HCT116 (cell line): ENCODE results near the gene CRIP2. TPM values are rescaled to one million over a fixed set of nuclear protein-coding genes. Genes with fewer than 3 reads are reported as not detected.

Experiments
- ATAC-seq: fragments of 200-7000 bp; cut with Tn5 transposase; 2 replicates; pipeline ENCODE4 v1.9.1; 2020; ENCODE audit warnings: mild to moderate bottlenecking, moderate library complexity
- BruUV-seq: library from RNA; stranded (reverse); fragments of 400-500 nt; replicated peaks from 2 replicates; lab custom pipeline; 2021; lab: Mats Ljungman, UMichigan
- CTCF ChIA-PET: fragments of 300-600 bp; sonication (Branson Sonifier 250); formaldehyde crosslinking; loops from one replicate; lab custom pipeline; 2021; ENCODE audit warnings: antibody characterized with exemption; lab: Charles Lee
- POLR2A ChIA-PET: fragments of 300-600, 350-600 bp; sonication (Branson Sonifier 250); formaldehyde crosslinking; loops from one replicate; lab custom pipeline; 2021; ENCODE audit warnings: antibody characterized with exemption; lab: Charles Lee
- RAD21 ChIA-PET, 2 experiments: fragments of 300-600 bp; sonication (Branson Sonifier 250); formaldehyde crosslinking; loops; one replicate each; lab custom pipeline; 2023; ENCODE audit warnings: low total read pairs in 2 of 2; ENCODE audit not compliant: uncharacterized antibody in 2 of 2, unreplicated experiment in 2 of 2, low non-redundant PET in 1 of 2; lab: Charles Lee
- DNase-seq: peaks from one replicate; pipeline ENCODE4 v3.0.0-alpha.2; 2010; ENCODE audit warnings: low read depth, low spot score
- H2AFZ ChIP-seq: fragments of 200-600 bp; shearing (Covaris generic), sonication (generic); 2 replicates; pipeline ENCODE4 v1.6.1; 2017; ENCODE audit warnings: low read depth, mixed run types, mixed read lengths, antibody characterized with exemption, low read length; ENCODE audit not compliant: poor library complexity, severe bottlenecking
- H3K27ac ChIP-seq: 2 replicates; pipeline ENCODE4 v1.5.1; 2012; ENCODE audit warnings: low read depth, low read length
- H3K27me3 ChIP-seq: fragments of 200-600 bp; sonication (generic); 2 replicates; pipeline ENCODE4 v1.6.1; 2016; ENCODE audit warnings: mixed run types, low read length, mixed read lengths; ENCODE audit not compliant: insufficient read depth
- H3K36me3 ChIP-seq, 2 experiments: fragments of 200-500 bp in 1 of 2; fragments of 200-600 bp in 1 of 2; sonication (Bioruptor generic) in 1 of 2; sonication (generic) in 1 of 2; 2 replicates each; pipeline versions ENCODE4 v1.5.1 to v1.6.1; 2014 to 2016; ENCODE audit warnings: low read length in 2 of 2, inconsistent platforms in 1 of 2, mixed read lengths in 1 of 2, mixed run types in 1 of 2; ENCODE audit not compliant: insufficient read depth in 2 of 2, control insufficient read depth in 1 of 2
- H3K4me1 ChIP-seq, 2 experiments: fragments of 200-600 bp in 1 of 2; sonication (generic) in 1 of 2; 2 replicates each; pipeline versions ENCODE4 v1.5.1 to v1.6.1; 2012 to 2017; ENCODE audit warnings: low read length in 2 of 2, inconsistent platforms in 1 of 2, mild to moderate bottlenecking in 1 of 2, mixed read lengths in 1 of 2, mixed run types in 1 of 2, moderate library complexity in 1 of 2; ENCODE audit not compliant: insufficient read depth in 2 of 2, control insufficient read depth in 1 of 2
- H3K4me2 ChIP-seq: fragments of 200-600 bp; sonication (generic); 2 replicates; pipeline ENCODE4 v1.6.1; 2017; ENCODE audit warnings: mixed run types, low read length, mixed read lengths
- H3K4me3 ChIP-seq, 2 experiments: fragments of 200-600 bp in 1 of 2; sonication (generic) in 1 of 2; replicated peaks in 1 of 2; 2 replicates each; pipeline ENCODE4 v1.5.1; 2011 to 2016; ENCODE audit warnings: low read length in 2 of 2, control low read depth in 1 of 2, low read depth in 1 of 2, mild to moderate bottlenecking in 1 of 2, mixed read lengths in 1 of 2, mixed run types in 1 of 2
- H3K79me2 ChIP-seq: fragments of 200-600 bp; sonication (generic); 2 replicates; pipeline ENCODE4 v1.6.1; 2017; ENCODE audit warnings: mild to moderate bottlenecking, mixed run types, low read length, moderate library complexity, mixed read lengths; ENCODE audit not compliant: insufficient read depth
- H3K9ac ChIP-seq: fragments of 200-600 bp; sonication (generic); 2 replicates; pipeline ENCODE4 v1.6.1; 2016; ENCODE audit warnings: low read length, mixed read lengths
- H3K9me2 ChIP-seq: fragments of 200-600 bp; sonication (generic), shearing (Covaris generic); 2 replicates; pipeline ENCODE4 v1.6.1; 2017; ENCODE audit warnings: mixed run types, mild to moderate bottlenecking, moderate library complexity; ENCODE audit not compliant: insufficient read depth
- H3K9me3 ChIP-seq, 2 experiments: fragments of 200-500 bp in 1 of 2; fragments of 200-600 bp in 1 of 2; sonication (Bioruptor generic) in 1 of 2; sonication (generic) in 1 of 2; 2 replicates each; pipeline ENCODE4 v1.6.1; 2014 to 2017; ENCODE audit warnings: low read length in 2 of 2, mixed read lengths in 2 of 2, inconsistent platforms in 1 of 2, low read depth in 1 of 2, mild to moderate bottlenecking in 1 of 2, mixed run types in 1 of 2, moderate library complexity in 1 of 2; ENCODE audit not compliant: control insufficient read depth in 1 of 2, insufficient read depth in 1 of 2
- H4K20me1 ChIP-seq: fragments of 200-600 bp; sonication (generic), shearing (Covaris generic); 2 replicates; pipeline ENCODE4 v1.6.1; 2017; ENCODE audit warnings: mixed run types, mild to moderate bottlenecking, moderate library complexity; ENCODE audit not compliant: insufficient read depth
- ELF1 ChIP-seq: IDR thresholded peaks from 2 replicates; pipeline ENCODE4 v1.6.1; 2012; ENCODE audit warnings: low read depth, borderline replicate concordance
- JUND ChIP-seq: IDR thresholded peaks from 2 replicates; pipeline ENCODE4 v1.6.1; 2012
- POLR2AphosphoS5 ChIP-seq: IDR thresholded peaks from 2 replicates; pipeline ENCODE4 v1.6.1; 2011; ENCODE audit warnings: mild to moderate bottlenecking, low read depth, low read length, moderate library complexity
- RAD21 ChIP-seq: IDR thresholded peaks from 2 replicates; pipeline ENCODE4 v1.6.1; 2012; ENCODE audit warnings: low read depth, mild to moderate bottlenecking
- intact Hi-C: fragments of 100-400 bp; cut with micrococcal nuclease; formaldehyde crosslinking; loops from 2 replicates; pipeline ENCODE4 v1.10.0; 2022
- total RNA-seq: library from RNA; stranded (reverse); gene quantifications from one replicate; pipeline ENCODE4 v1.2.1, GENCODE V29; 2021; ENCODE audit not compliant: unreplicated experiment
- TF ChIP-seq, protein P1 (sequence below): IDR thresholded peaks from 2 replicates; pipeline ENCODE4 v1.6.1; 2011; ENCODE audit warnings: mild to moderate bottlenecking, low read length, moderate library complexity; ENCODE audit not compliant: insufficient replicate concordance; ENCODE audit errors: extremely low read depth

Gene CRIP2
- total RNA-seq, 1 experiment from 2014 or later: 31.1 TPM

DNA sequence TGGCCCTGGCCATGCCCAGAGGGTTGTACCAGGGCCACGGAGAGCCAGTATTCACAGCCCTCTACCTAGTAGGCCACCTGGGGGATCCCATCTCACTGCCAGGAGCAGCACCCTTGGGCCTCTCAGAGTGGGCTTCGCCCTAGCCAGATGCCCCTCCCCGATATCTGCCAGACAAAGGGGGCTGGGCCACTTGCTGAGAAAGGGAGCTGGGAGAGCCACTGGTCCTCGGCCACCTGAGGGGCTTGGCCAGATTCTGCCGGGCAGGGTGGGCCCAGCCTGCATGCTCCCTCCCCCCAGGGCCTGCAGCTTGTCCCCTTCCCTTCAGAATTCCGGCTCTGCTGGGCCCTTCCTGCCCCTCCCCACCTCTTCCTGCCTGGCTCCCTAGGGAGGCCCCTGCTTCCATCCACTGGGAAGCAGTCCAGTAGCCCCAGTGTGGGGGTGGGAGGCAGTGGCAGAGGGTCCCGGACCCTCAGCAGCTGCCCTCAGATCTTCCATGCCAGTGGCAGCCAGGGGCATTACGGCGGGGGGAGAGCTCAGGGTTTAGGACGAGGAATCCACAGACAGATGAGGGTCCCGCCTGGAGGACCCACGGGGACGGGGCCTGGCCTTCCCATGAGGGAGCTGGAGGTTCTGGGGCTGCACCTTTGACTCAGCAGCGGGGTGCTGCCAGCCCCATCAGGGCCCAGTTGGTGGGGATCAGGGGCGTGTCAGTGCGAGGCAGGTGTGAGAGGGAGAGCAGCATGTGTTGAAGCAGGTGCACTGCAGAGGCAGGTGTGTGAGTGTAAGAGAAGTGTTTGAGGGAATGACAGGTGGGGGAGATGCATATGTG lies 2.4 kb downstream of the CRIP2 start (continued):
- TF ChIP-seq, protein P1, sequence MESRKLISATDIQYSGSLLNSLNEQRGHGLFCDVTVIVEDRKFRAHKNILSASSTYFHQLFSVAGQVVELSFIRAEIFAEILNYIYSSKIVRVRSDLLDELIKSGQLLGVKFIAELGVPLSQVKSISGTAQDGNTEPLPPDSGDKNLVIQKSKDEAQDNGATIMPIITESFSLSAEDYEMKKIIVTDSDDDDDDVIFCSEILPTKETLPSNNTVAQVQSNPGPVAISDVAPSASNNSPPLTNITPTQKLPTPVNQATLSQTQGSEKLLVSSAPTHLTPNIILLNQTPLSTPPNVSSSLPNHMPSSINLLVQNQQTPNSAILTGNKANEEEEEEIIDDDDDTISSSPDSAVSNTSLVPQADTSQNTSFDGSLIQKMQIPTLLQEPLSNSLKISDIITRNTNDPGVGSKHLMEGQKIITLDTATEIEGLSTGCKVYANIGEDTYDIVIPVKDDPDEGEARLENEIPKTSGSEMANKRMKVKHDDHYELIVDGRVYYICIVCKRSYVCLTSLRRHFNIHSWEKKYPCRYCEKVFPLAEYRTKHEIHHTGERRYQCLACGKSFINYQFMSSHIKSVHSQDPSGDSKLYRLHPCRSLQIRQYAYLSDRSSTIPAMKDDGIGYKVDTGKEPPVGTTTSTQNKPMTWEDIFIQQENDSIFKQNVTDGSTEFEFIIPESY: no peak
- TF ChIP-seq POLR2AphosphoS5: no peak
- TF ChIP-seq, all 23 proteins: peak for 0

DNA sequence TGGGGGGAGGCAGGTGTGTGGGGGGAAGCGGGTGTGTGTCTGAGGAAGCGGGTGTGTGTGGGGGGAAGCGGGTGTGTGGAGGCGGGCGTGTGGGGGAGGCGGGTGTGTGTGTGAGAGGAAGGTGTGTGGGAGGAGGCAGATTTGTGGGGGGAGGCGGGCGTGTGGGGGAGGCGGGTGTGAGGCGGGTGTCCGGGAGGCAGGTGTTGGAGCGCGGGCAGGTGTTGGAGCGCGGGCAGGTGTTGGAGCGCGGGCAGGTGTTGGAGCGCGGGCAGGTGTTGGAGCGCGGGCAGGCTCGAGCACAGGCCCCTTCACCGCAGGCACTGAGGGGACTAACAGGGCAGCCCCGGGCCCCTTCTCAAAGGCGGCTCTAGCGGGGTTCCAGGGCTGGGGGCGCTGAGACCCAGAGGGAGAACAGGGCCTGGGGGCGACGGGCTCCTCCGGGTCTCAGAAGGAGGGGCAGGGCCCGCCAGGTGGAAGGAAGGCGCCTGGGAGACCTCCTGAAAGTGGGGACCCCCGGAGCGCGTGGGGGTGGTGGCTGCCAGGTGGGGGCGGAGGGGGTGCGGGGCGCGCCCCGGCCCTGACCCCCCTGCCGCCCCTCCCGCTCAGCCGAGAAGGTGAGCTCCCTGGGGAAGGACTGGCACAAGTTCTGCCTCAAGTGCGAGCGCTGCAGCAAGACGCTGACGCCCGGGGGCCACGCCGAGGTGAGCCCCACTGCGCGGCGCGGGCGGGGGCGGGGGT lies 3.2 kb downstream of the CRIP2 start:
- Histone ChIP-seq H2AFZ (no peak overlapping the region), H3K9ac (no peak overlapping the region), H3K9me3 (no peaks in the 10 kb centered on the region), H3K4me3 (no peak overlapping the region), H3K27me3 (no peaks in the 10 kb centered on the region), H3K79me2 (no peaks in the 10 kb centered on the region), H4K20me1 (no peaks in the 10 kb centered on the region), H3K4me1 (peaks cover 31 to 55% of the 10 kb centered on the region in 2 experiments), H3K9me2 (no peaks in the 10 kb centered on the region), H3K36me3 (no peaks in the 10 kb centered on the region), H3K27ac (no peak overlapping the region), H3K4me2 (no peak overlapping the region)
- no TSS peak for BruUV-seq
- DNase-seq: no peak
- no peak for ATAC-seq
- intact Hi-C loops: no loop called here
- ChIA-PET POLR2A (no interaction called here), CTCF (no interaction called here), RAD21 (no interaction called here)
- no peak for TF ChIP-seq RAD21
- TF ChIP-seq POLR2AphosphoS5: no peak
- no peak for TF ChIP-seq JUND
- TF ChIP-seq ELF1: no peak
